ENCODE results near the gene U2SURP. TPM values are rescaled to one million over a fixed set of nuclear protein-coding genes. Genes with fewer than 3 reads are reported as not detected.
A peak's percentile ranks its signal among the peaks of the same experiment; 100 is the strongest.
"Not testable (repeated sequence)": the region's sequence is repeated elsewhere in the genome, so short reads cannot be mapped to it uniquely, and the experiment has no call there.

The U2SURP gene
- total RNA-seq, 1 donor from 2014 or later = 25.6 TPM

- no peak for ATAC-seq
- DNase-seq (ENCODE audit: low spot score) = no peak
Measured at GRCh38 chr3:143068059-143068458, 66.7 kb downstream of the U2SURP start.

- no peak for ATAC-seq
Measured at GRCh38 chr3:143070977-143071551, 69.7 kb downstream of the U2SURP start.

GRCh38 chr3:143071776-143072175 lies 70.4 kb downstream of the U2SURP start:
- no peak for ATAC-seq
- no peak for DNase-seq (ENCODE audit: low spot score)

More at GRCh38 chr3:143070977-143071551, 69.7 kb downstream of the U2SURP start:
- no peak for DNase-seq (ENCODE audit: low spot score)

GRCh38 chr3:143072298-143073020 lies 71.1 kb downstream of the U2SURP start:
- ATAC-seq = not testable (repeated sequence)

GRCh38 chr3:143073541-143073940 lies 72.2 kb downstream of the U2SURP start:
- DNase-seq (ENCODE audit: low spot score); ATAC-seq: not testable (repeated sequence)

More at GRCh38 chr3:143072298-143073020, 71.1 kb downstream of the U2SURP start:
- not testable (repeated sequence) for DNase-seq (ENCODE audit: low spot score)

- DNase-seq (ENCODE audit: low spot score); ATAC-seq: not testable (repeated sequence)
Measured at GRCh38 chr3:143073983-143074382, 72.6 kb downstream of the U2SURP start.

- DNase-seq (ENCODE audit: low spot score) = no peak
Measured at GRCh38 chr3:143078883-143079282, 77.5 kb downstream of the U2SURP start.

GRCh38 chr3:143080196-143080595 lies 78.8 kb downstream of the U2SURP start:
- no peak for DNase-seq (ENCODE audit: low spot score)
- no peak for ATAC-seq

More at GRCh38 chr3:143078883-143079282, 77.5 kb downstream of the U2SURP start:
- ATAC-seq = no peak

GRCh38 chr3:143081365-143081764 lies 80.0 kb downstream of the U2SURP start:
- ATAC-seq = no peak
- no peak for DNase-seq (ENCODE audit: low spot score)

GRCh38 chr3:143081844-143082778 lies 80.7 kb downstream of the U2SURP start:
- DNase-seq (ENCODE audit: low spot score) = no peak
- ATAC-seq = no peak

GRCh38 chr3:143083781-143084180 lies 82.4 kb downstream of the U2SURP start:
- ATAC-seq = no peak
- DNase-seq (ENCODE audit: low spot score) = no peak

GRCh38 chr3:143084856-143085731 lies 83.7 kb downstream of the U2SURP start:
- DNase-seq (ENCODE audit: low spot score) = no peak
- no peak for ATAC-seq

GRCh38 chr3:143088835-143089234 lies 87.5 kb downstream of the U2SURP start:
- DNase-seq (ENCODE audit: low spot score) (no peak), ATAC-seq (no peak)

GRCh38 chr3:143089965-143090364 lies 88.6 kb downstream of the U2SURP start:
- DNase-seq (ENCODE audit: low spot score) (no peak), ATAC-seq (no peak)

- DNase-seq (ENCODE audit: low spot score) (no peak), ATAC-seq (peak; percentile 80)
Measured at GRCh38 chr3:143090486-143090885, 89.1 kb downstream of the U2SURP start.

- DNase-seq (ENCODE audit: low spot score) = no peak
- ATAC-seq = no peak
Measured at GRCh38 chr3:143090976-143091837, 89.8 kb downstream of the U2SURP start.

GRCh38 chr3:143092191-143092590 lies 90.8 kb downstream of the U2SURP start:
- DNase-seq (ENCODE audit: low spot score) = no peak
- no peak for ATAC-seq

GRCh38 chr3:143095813-143096212 lies 94.4 kb downstream of the U2SURP start:
- ATAC-seq (no peak), DNase-seq (ENCODE audit: low spot score) (no peak)

- DNase-seq (ENCODE audit: low spot score) (no peak), ATAC-seq (peak; percentile 46)
Measured at GRCh38 chr3:143098032-143098764, 96.8 kb downstream of the U2SURP start.

All from left lobe of liver (tissue), 2 donors.